Stimulated activated CD8-positive, alpha-beta memory T cell treated with anti-CD3 and anti-CD28 coated beads, Interleukin-7, amount 100 ng/mL, for 4 hours (primary cell): Measurements from ENCODE around the gene GPR62.

Experiments
- DNase-seq, 2 donors: peaks; one replicate each; pipeline ENCODE4 v3.0.0-alpha.2; 2020; ENCODE audit warnings: low read depth in 2 of 2

Gene GPR62

DNA sequence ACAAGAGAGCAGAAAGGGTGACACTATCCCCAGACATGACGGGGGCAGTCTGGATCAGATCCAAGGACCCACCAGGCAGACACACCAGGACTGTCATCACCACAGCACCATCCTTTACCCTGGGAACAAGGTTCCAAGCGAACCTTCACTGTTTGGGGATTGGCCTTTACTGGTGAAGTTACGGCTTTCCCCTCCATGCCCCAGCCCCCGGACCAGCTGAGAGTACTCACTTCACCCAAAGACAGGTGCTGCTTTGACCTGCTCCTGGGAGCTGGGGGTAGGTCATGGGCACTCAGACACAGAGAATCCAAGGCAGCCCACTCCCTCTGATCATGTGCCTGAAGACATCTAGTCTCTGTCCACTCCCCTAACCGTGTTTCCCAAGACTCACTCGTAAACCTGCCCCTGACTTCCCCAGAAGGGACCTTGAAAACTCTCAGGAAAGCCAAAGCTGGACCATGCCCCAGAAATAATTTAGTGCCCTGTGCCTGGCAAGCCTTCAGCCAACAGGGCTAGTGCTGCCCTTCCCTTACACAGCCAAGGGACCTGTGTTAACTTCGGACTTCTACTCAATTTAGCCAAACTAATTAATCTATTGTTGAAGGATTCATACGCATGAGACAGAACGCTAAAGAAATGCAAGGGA lies 16.3 kb upstream of the GPR62 start:
- no peak for DNase-seq

DNA sequence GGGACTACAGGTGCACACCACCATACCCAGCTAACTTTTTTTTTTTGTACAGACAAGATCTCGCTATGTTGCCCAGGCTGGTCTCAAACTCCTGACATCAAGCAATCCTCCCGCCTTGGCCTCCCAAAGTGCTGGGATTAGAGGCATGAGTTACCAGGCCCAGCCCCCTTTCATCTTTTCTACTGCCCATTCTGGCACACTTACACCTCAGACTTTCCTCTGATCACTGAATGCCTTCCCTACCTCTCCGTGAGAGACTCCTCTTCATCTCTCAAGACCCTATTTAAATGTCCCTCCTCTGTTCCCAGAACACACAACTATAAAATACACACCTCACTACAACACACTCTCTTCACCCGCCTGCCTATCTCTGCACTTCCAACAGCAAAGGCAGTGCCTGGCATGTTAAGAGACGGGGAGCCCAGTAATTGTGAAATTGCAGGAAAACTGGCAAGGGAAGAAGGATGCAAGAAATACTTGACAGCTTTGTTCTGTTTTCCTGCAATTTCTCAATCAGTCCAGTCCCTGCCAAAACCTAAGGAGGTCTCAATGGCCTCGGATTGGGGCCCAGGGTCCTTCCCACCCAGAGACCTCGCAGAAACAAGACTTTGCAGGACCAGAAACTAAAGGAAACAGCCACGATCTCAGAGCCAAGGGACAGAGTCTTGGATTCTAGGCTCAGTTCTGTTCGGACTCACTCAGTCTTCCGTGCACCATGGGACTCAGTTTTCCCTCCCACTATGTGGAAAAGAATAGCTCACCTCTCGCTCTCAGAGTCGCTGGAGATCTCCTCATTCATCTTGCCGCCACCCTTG lies 14.3 kb upstream of the GPR62 start:
- no peak for DNase-seq

DNA sequence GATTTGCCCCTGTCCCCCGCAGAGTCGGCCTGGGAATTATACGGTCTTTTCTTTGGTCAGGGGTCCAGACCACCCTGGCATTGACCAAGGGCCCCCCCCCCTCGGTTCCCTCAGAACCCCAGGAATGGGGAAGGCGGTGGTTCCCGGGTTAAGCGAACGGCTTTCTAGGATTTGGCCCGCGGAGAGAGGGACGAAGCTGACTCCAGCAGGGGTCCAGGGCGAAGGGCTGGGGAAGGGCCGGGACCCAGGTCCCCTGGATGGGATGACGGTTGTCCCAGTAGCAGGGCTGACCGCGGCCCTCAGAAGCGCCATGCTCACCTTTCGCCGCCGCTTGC lies 13.8 kb upstream of the GPR62 start:
- no peak for DNase-seq

DNA sequence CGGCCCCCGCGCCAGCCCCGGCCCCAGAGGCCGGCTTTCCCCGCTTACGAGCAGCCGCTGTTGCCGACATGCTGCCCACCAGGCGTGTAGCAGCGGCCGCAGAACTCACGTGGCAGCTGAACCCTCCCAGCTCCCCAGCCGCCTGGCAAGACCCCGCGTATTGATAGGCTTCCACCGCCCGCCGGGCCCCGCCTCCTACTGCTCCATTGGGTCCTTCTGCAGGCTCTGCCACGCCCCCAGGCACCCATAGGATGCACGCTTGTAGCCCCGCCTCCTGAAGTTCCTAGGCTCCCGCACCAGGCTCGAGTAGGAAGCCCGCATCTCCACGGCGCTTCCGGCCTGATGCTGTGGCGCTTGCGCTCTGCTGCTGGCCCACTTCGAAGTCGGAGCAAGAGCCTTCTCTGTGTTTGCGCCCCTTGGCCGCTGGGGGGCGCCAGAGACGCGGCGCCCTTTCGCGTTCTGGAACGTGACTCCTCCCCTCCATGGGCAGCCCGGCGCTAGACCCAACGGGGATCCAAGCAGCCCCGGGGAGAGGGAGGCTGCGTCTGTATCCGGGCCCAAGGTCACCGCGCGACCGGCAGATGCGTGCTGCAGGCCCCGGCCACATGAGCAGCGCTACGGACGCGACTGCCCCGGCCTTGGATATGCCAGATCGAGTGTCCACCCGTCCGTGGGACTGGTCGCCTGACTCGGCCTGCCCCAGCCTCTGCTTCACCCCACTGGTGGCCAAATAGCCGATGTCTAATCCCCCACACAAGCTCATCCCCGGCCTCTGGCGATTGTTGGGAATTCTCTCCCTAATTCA lies 13.2 kb upstream of the GPR62 start, which contains the start of the genes PARP3 and RRP9:
Gene PARP3, plus strand, starts transcription at position 566 of the 805 bp plus-strand sequence. CDS start 993 bp downstream, outside the sequence.
Gene RRP9, minus strand, starts transcription at position 107 of the 805 bp plus-strand sequence. Its CDS starts 37 bp downstream, at position 70.
- DNase-seq, result peak; percentile 99 to 100

DNA sequence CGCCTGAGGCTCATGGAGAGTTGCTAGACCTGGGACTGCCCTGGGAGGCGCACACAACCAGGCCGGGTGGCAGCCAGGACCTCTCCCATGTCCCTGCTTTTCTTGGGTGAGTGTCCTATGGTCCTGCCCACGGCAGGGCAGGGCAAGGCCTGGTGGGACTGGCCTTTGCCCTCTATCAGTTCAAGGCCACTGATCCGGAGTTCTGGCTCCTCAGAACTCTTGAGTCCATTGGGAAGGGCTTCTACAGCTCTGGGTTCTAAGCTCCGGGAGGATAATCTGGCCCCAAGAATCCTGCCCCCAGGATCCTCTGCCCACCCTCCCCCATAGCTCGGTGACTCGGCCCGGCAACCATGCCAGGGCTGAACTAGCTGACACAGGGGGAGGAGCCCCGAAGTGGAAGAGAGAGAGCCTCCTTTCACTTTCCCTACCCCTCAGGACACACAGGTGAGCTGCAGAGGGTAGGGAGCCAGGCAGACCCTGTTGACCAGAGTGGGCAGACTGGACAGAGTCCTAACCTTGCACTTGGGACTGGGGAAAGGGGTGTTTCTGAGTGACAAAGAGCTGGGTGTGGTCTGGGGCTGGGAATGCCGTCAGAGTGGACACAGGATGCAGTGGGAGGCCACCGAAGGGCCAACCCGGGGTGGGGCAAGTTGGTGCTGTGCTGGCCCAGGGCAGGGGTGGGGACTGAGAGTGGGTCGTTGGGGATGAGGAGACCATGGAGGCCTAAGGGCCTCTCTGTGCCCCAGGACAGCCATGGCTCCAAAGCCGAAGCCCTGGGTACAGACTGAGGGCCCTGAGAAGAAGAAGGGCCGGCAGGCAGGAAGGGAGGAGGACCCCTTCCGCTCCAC lies 12.4 kb upstream of the GPR62 start:
- DNase-seq, result peak; percentile 43 to 50

DNA sequence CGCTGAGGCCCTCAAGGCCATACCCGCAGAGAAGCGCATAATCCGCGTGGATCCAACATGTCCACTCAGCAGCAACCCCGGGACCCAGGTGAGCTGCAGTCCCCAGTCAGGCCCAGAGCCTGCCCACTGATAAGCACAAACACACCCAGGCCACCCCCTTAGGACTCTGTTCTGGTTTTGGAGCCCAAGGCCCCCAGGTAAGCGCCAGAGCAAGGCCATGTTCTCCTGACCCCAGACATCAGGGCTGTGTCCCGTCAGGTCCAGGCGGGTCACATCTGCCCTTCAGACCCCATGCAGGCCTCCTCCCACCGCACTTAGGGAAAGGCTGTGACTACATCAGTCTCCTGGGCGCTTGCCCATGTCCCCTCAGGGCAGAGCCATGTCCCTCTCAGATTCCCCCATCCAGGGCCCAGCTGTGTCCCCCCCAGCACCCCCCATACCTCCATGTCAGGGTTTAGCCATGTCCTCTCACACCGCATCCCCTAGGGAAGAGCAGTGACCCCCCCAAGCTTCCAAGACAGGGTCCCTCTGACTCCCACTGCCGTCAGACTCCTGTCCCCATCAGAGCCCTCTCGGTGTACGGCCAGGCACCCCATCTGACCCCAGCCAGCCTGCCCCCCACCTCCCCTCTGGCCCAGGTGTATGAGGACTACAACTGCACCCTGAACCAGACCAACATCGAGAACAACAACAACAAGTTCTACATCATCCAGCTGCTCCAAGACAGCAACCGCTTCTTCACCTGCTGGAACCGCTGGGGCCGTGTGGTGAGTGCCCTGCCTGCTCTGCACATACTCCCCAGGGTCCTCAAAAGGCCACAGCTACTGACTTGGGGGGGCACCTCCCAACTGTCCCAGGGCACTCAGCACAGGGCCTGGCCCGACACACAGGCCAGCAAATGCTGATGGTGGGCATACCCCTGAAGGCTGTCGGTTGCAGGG lies 11.5 kb upstream of the GPR62 start:
- DNase-seq, result no peak

DNA sequence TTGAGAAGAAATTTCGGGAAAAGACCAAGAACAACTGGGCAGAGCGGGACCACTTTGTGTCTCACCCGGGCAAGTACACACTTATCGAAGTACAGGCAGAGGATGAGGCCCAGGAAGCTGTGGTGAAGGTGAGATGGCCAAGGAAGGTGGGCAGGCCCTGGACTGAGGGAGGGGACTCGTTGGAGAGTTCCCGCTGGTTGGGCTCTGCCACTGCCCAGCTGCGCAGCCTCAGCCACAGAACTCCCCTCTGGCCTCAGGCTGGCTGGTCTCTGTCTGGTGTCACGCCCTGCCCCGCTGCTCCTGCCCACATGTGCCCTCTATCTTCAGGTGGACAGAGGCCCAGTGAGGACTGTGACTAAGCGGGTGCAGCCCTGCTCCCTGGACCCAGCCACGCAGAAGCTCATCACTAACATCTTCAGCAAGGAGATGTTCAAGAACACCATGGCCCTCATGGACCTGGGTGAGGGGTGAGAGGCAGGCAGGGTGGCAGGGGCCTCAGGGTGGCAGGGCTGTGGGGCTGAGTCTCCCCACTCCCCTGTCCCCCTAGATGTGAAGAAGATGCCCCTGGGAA lies 10.6 kb upstream of the GPR62 start:
- no peak for DNase-seq

DNA sequence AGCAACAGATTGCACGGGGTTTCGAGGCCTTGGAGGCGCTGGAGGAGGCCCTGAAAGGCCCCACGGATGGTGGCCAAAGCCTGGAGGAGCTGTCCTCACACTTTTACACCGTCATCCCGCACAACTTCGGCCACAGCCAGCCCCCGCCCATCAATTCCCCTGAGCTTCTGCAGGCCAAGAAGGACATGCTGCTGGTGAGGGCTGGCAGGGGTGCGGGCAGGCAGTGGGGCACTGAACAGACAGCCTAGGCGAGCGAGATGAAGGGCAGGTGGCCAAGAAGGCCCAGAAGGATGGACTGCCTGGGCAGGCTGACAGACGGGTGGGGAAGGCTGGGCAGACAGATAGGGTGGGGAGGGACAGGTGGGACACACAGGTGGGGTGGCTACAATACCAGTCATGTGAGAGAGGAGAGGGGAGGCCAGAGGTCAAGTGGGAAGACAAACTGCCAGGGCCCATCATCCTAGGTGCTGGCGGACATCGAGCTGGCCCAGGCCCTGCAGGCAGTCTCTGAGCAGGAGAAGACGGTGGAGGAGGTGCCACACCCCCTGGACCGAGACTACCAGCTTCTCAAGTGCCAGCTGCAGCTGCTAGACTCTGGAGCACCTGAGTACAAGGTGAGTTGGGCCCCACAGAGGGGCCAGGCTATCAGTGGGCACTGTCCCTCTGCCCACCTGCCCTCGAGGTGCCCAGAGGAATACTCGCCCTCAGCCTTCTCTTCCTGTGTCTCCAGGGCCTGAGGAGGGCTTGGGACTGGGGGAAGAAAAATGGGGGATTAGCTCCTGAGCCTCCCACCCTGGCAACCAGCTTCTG lies 9.9 kb upstream of the GPR62 start:
- no peak for DNase-seq

DNA sequence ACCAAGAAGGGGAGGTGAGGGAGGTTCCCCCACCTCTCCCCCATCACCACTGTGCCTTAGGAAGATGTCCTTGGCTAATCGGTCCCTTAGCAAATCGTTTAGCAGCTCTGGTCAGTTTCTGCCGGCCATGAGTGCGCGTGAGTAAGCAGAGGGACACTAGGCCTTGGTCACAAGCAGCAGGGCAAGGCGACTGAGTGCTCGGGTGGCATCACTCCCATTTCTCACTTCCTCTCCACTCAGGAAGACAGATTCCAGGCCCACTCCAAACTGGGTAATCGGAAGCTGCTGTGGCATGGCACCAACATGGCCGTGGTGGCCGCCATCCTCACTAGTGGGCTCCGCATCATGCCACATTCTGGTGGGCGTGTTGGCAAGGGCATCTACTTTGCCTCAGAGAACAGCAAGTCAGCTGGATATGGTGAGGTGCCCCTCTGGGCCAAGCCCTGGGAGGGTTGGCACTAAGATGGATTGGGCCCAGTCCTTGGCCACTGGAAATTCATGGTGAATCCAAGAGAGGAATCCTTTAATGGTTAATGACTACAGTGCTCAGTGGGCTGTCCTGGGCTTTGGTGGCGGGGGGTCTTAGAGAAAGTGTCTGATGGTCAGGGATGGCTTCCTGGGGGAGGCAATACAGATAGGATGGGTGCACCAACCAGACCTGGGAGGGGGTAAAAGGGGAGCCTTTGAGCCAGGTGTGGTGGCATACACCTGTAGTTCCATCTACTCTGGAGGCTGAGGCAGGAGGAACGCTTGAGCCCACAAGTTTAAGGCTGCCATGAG lies 9.1 kb upstream of the GPR62 start:
- no peak for DNase-seq

DNA sequence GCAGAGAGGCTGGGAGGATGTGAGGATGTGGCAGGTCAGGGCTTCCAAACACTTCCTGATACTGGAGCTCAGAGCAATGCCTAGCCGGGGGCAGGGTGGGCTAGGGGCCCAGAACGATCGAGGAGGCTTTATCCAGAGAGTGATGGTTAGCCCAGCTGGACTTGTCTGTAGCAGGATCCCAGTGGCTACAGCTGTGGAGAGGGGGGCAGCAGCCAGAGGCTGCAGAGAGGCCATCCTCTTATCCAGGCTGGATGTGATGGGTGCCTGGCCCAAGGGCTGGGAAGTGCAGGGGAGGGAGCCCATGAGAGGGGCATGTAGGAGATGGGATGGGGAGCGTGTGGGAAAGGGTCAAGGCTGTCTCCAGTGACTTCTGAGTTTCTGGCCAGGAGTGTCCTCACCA lies 8.4 kb upstream of the GPR62 start:
- DNase-seq, result no peak

DNA sequence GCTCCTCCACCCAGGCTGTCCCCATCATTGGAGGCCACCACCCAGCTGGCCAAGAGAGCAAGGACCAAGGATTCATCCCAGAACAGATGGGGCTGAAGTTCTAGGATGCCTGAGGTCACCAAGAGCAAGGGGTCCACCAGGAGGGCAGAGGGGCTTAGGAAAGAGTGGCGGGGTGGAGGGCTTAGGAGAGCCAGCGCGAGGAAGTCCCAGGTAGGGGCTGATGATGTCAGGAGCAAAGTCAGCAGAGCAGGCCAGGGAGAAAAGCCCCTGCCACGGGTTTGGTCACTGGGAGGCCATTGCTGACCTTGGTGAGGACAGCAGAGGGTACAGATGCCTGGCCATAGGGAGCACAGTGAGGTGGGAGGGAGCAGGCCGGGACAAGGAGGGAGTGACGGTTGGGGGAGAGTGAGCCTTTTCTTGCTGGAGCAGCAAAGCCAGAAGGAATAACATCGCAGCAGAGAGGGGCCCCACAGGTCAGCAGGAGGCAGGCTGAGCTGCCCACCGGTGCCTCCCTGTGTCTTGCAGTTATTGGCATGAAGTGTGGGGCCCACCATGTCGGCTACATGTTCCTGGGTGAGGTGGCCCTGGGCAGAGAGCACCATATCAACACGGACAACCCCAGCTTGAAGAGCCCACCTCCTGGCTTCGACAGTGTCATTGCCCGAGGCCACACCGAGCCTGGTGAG lies 7.8 kb upstream of the GPR62 start:
- no peak for DNase-seq

DNA sequence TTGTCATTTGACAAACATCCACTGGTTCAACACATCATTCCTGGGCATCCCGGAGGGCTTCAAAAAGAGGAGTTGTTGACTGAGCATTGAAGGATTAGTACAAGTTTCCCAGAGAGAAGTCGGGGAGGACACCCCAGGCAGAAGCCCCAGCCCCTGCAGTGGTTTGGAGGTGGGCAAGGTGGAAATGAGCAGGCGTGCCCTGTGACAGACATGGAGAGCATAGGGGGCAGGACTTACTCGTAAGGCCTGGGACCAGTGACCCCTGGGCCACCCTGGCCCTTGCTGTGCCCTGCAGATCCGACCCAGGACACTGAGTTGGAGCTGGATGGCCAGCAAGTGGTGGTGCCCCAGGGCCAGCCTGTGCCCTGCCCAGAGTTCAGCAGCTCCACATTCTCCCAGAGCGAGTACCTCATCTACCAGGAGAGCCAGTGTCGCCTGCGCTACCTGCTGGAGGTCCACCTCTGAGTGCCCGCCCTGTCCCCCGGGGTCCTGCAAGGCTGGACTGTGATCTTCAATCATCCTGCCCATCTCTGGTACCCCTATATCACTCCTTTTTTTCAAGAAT lies 7.1 kb upstream of the GPR62 start:
- no peak for DNase-seq

DNA sequence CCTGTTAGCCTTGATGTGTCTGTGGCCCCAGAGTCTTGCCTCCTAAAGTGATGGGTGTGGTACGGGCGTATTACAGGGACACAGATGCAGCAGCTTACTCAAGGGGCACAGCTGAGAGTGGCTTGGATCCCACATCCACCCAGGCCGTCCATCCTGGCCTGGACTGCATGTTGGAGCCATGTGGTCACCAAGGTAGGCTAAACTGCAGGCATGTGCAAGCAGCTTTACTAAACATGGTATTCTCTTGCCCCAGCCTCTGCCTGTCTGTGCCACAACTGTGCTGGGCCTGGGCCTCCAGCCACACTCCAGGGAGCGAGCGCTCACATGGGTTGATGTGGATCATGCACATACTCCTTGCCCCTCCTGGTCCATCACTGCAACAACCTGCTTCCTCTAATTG lies 6.1 kb upstream of the GPR62 start:
- no peak for DNase-seq

DNA sequence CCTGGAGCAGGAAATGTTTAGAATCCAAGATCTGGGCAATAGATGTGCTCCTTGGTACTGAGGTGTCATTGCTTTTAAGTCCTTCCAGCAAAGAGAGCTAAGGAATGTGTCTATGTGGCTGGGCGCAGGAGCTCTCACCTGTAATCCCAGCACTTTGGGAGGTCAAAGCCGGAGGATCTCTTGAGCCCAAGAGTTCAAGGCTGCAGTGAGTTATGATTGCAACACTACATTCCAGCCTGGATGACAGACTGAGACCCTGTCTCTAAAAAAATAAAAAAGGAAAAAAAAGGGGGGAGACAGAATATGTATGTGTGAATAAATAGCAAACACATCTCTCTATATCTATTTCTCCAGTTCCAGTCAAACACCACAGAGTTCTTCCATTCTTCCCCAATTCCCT lies 4.3 kb upstream of the GPR62 start:
- no peak for DNase-seq

DNA sequence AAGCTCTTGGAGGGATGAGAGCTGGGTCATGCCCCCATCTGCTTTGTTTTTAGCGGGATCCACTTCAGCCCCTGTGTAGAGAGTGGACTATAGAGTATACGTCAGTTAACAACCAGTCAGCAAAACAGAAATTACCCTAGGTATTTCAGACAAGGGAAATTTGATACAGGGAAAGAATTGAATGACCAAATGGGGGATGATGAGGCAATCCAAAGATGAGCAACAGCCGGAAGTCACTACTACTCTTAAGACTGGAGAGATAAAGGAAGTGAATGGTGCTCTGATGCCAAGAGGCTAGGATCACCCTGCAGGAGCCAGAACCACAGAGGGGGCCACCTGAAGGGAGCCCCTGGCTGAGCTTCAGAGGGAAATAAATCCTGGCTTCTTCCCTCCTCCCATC lies 1.7 kb upstream of the GPR62 start:
- no peak for DNase-seq

DNA sequence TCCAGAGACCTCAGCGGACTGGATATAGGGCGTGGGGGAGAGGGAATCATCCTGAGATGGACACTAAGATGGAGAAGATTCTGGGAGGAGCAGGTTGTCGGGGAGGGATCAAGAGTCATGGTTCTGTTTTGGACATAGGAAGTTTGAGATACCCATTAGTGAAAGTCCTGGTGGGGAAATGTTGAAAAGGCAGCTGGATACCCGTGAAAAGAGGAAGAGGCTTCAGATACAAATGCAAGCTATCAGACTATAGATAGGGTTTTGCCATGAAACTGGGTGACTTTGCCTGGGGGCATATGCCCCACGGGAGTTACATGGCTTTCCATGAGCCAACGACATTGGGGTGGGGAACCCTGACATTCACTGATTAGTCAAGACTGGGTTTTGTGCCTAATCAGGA lies 1.1 kb upstream of the GPR62 start:
- no peak for DNase-seq

DNA sequence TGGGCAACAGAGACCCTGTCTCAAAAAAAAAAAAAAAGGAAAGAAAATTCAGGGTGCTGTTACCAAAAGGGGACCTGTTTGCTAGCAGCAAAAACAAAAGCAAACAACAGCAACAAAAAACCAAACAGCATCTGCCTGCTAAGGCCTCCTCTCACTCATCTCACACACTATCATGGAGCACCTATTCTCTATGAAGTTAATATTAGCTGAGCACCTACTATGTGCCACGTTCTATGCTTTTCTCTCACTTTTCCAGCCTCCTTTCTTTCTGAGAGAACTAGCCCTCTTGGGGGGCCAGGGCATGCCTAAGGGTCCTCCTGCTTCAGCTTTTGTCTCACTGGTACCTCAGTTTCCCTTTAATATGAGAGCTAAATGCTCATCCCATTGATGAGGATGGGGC lies 468 bp upstream of the GPR62 start:
- DNase-seq, result no peak
